ENCODE measurements around the gene RAB3IL1.
"Not testable (repeated sequence)": the region's sequence is repeated elsewhere in the genome, so short reads cannot be mapped to it uniquely, and the experiment has no call there.

The RAB3IL1 gene

GRCh38 chr11:61882267-61882666 lies 35.1 kb downstream of the RAB3IL1 start:
- H3K4me3 ChIP-seq (ENCODE audit: low read length in 2 of 2); H3K27ac ChIP-seq (replicated peaks; ENCODE audit: low read length); H2BK120ac ChIP-seq (ENCODE audit: low read depth, low read length); H3K36me3 ChIP-seq (replicated peaks in 1 of 2; ENCODE audit: control insufficient read depth in 2 of 2, insufficient read depth in 2 of 2, low read length in 2 of 2); H3K23ac ChIP-seq (ENCODE audit: low read depth, low read length, poor library complexity); H3K18ac ChIP-seq (ENCODE audit: low read length); H2BK5ac ChIP-seq (ENCODE audit: low read length); H2BK12ac ChIP-seq (ENCODE audit: low read length); H3K9me3 ChIP-seq (replicated peaks in 1 of 2; ENCODE audit: control insufficient read depth in 2 of 2, insufficient read depth in 1 of 2, low read depth in 1 of 2, low read length in 2 of 2); H4K8ac ChIP-seq (ENCODE audit: low read depth, low read length); DNase-seq (ENCODE audit: low spot score); H2BK15ac ChIP-seq (ENCODE audit: low read length); H4K91ac ChIP-seq (ENCODE audit: low read depth, low read length, poor library complexity); H3K4me2 ChIP-seq (ENCODE audit: insufficient read depth, low read length, poor library complexity, severe bottlenecking); H3K14ac ChIP-seq (ENCODE audit: low read length); H3K4me1 ChIP-seq (ENCODE audit: control insufficient read depth in 2 of 2, insufficient read depth in 1 of 2, low read depth in 1 of 2, low read length in 2 of 2); H3K79me1 ChIP-seq (ENCODE audit: low read depth, low read length); H3K4ac ChIP-seq (ENCODE audit: low read length); H3K27me3 ChIP-seq (ENCODE audit: control insufficient read depth in 3 of 3, insufficient read depth in 3 of 3, low read depth in 1 of 3, low read length in 3 of 3); H2AFZ ChIP-seq (ENCODE audit: low read length); H3K9ac ChIP-seq (ENCODE audit: low read depth, low read length, poor library complexity); H2AK5ac ChIP-seq (ENCODE audit: low read depth, low read length): not testable (repeated sequence)
- WGBS, 2 donors (ENCODE audit: extremely low coverage in 2 of 2, insufficient read length in 2 of 2, insufficient replicate concordance in 1 of 2): no CpG with 5 or more reads among the region's 3 CpGs

- Histone ChIP-seq H3K4me1 (ENCODE audit: control insufficient read depth in 2 of 2, insufficient read depth in 1 of 2, low read depth in 1 of 2, low read length in 2 of 2) (peaks cover 1 to 9% of the 10 kb centered on the region in 2 donors), H3K9me3 (replicated peaks in 1 of 2; ENCODE audit: control insufficient read depth in 2 of 2, insufficient read depth in 1 of 2, low read depth in 1 of 2, low read length in 2 of 2) (peaks cover 0 to under 1% of the 10 kb centered on the region in 2 donors), H2BK5ac (ENCODE audit: low read length) (no peak overlapping the region), H2BK12ac (ENCODE audit: low read length) (no peak overlapping the region), H2BK120ac (ENCODE audit: low read depth, low read length) (no peak overlapping the region), H3K4ac (ENCODE audit: low read length) (no peak overlapping the region), H3K14ac (ENCODE audit: low read length) (no peak overlapping the region), H4K91ac (ENCODE audit: low read depth, low read length, poor library complexity) (no peak overlapping the region), H3K27me3 (ENCODE audit: control insufficient read depth in 3 of 3, insufficient read depth in 3 of 3, low read depth in 1 of 3, low read length in 3 of 3) (no peaks in the 10 kb centered on the region), H3K4me2 (ENCODE audit: insufficient read depth, low read length, poor library complexity, severe bottlenecking) (no peak overlapping the region), H2BK15ac (ENCODE audit: low read length) (no peak overlapping the region), H2AK5ac (ENCODE audit: low read depth, low read length) (no peak overlapping the region), H3K27ac (replicated peaks; ENCODE audit: low read length) (no peak overlapping the region), H4K8ac (ENCODE audit: low read depth, low read length) (no peak overlapping the region), H3K23ac (ENCODE audit: low read depth, low read length, poor library complexity) (no peak overlapping the region), H3K9ac (ENCODE audit: low read depth, low read length, poor library complexity) (no peak overlapping the region), H3K79me1 (ENCODE audit: low read depth, low read length) (peaks cover 3% of the 10 kb centered on the region), H2AFZ (ENCODE audit: low read length) (peak overlapping the region; percentile 26), H3K4me3 (ENCODE audit: low read length in 2 of 2) (no peak overlapping the region), H3K36me3 (replicated peaks in 1 of 2; ENCODE audit: control insufficient read depth in 2 of 2, insufficient read depth in 2 of 2, low read length in 2 of 2) (no peaks in the 10 kb centered on the region), H3K18ac (ENCODE audit: low read length) (no peak overlapping the region)
- WGBS, 2 donors (ENCODE audit: extremely low coverage in 2 of 2, insufficient read length in 2 of 2, insufficient replicate concordance in 1 of 2): no CpG with 5 or more reads among the region's 3 CpGs
- DNase-seq (ENCODE audit: low spot score): no peak
Observed at GRCh38 chr11:61881397-61881796, 36.0 kb downstream of the RAB3IL1 start.

- Histone ChIP-seq H3K36me3 (replicated peaks in 1 of 2; ENCODE audit: control insufficient read depth in 2 of 2, insufficient read depth in 2 of 2, low read length in 2 of 2) (no peaks in the 10 kb centered on the region), H3K27me3 (ENCODE audit: control insufficient read depth in 3 of 3, insufficient read depth in 3 of 3, low read depth in 1 of 3, low read length in 3 of 3) (no peaks in the 10 kb centered on the region), H3K4me3 (ENCODE audit: low read length in 2 of 2) (no peak overlapping the region), H4K91ac (ENCODE audit: low read depth, low read length, poor library complexity) (no peak overlapping the region), H2AFZ (ENCODE audit: low read length) (no peak overlapping the region), H2AK5ac (ENCODE audit: low read depth, low read length) (no peak overlapping the region), H3K9me3 (replicated peaks in 1 of 2; ENCODE audit: control insufficient read depth in 2 of 2, insufficient read depth in 1 of 2, low read depth in 1 of 2, low read length in 2 of 2) (no peaks in the 10 kb centered on the region), H3K14ac (ENCODE audit: low read length) (no peak overlapping the region), H3K79me1 (ENCODE audit: low read depth, low read length) (peaks cover 6% of the 10 kb centered on the region), H2BK15ac (ENCODE audit: low read length) (no peak overlapping the region), H4K8ac (ENCODE audit: low read depth, low read length) (no peak overlapping the region), H3K4me1 (ENCODE audit: control insufficient read depth in 2 of 2, insufficient read depth in 1 of 2, low read depth in 1 of 2, low read length in 2 of 2) (peaks cover 1 to 9% of the 10 kb centered on the region in 2 donors), H3K4ac (ENCODE audit: low read length) (no peak overlapping the region), H2BK12ac (ENCODE audit: low read length) (no peak overlapping the region), H3K27ac (replicated peaks; ENCODE audit: low read length) (no peak overlapping the region), H3K23ac (ENCODE audit: low read depth, low read length, poor library complexity) (no peak overlapping the region), H2BK120ac (ENCODE audit: low read depth, low read length) (no peak overlapping the region), H3K9ac (ENCODE audit: low read depth, low read length, poor library complexity) (no peak overlapping the region), H3K4me2 (ENCODE audit: insufficient read depth, low read length, poor library complexity, severe bottlenecking) (no peak overlapping the region), H3K18ac (ENCODE audit: low read length) (no peak overlapping the region), H2BK5ac (ENCODE audit: low read length) (no peak overlapping the region)
- no CpG with 5 or more reads among the region's 6 CpGs for WGBS, 2 donors (ENCODE audit: extremely low coverage in 2 of 2, insufficient read length in 2 of 2, insufficient replicate concordance in 1 of 2)
- DNase-seq (ENCODE audit: low spot score): no peak
Observed at GRCh38 chr11:61880454-61880853, 36.9 kb downstream of the RAB3IL1 start.

GRCh38 chr11:61880031-61880430 lies 37.3 kb downstream of the RAB3IL1 start:
- H3K27ac ChIP-seq (replicated peaks; ENCODE audit: low read length): no peak overlapping the region
- no peaks in the 10 kb centered on the region for H3K9me3 ChIP-seq (replicated peaks in 1 of 2; ENCODE audit: control insufficient read depth in 2 of 2, insufficient read depth in 1 of 2, low read depth in 1 of 2, low read length in 2 of 2)
- no peak overlapping the region for H2BK5ac ChIP-seq (ENCODE audit: low read length)
- H2AK5ac ChIP-seq (ENCODE audit: low read depth, low read length): no peak overlapping the region
- no peak overlapping the region for H3K4me2 ChIP-seq (ENCODE audit: insufficient read depth, low read length, poor library complexity, severe bottlenecking)
- no peak overlapping the region for H3K9ac ChIP-seq (ENCODE audit: low read depth, low read length, poor library complexity)
- peaks cover 6% of the 10 kb centered on the region for H3K79me1 ChIP-seq (ENCODE audit: low read depth, low read length)
- no peak overlapping the region for H3K23ac ChIP-seq (ENCODE audit: low read depth, low read length, poor library complexity)
- peak overlapping the region; percentile 79 for H3K18ac ChIP-seq (ENCODE audit: low read length)
- no peak overlapping the region for H3K4ac ChIP-seq (ENCODE audit: low read length)
- H3K4me3 ChIP-seq (ENCODE audit: low read length in 2 of 2): no peak overlapping the region
- no peak overlapping the region for H2AFZ ChIP-seq (ENCODE audit: low read length)
- peaks cover 1 to 9% of the 10 kb centered on the region in 2 donors for H3K4me1 ChIP-seq (ENCODE audit: control insufficient read depth in 2 of 2, insufficient read depth in 1 of 2, low read depth in 1 of 2, low read length in 2 of 2)
- no peak overlapping the region for H4K91ac ChIP-seq (ENCODE audit: low read depth, low read length, poor library complexity)
- DNase-seq (ENCODE audit: low spot score): no peak
- H3K27me3 ChIP-seq (ENCODE audit: control insufficient read depth in 3 of 3, insufficient read depth in 3 of 3, low read depth in 1 of 3, low read length in 3 of 3): no peaks in the 10 kb centered on the region
- no peak overlapping the region for H2BK15ac ChIP-seq (ENCODE audit: low read length)
- no CpG with 5 or more reads among the region's 11 CpGs for WGBS, 2 donors (ENCODE audit: extremely low coverage in 2 of 2, insufficient read length in 2 of 2, insufficient replicate concordance in 1 of 2)
- H2BK12ac ChIP-seq (ENCODE audit: low read length): no peak overlapping the region
- no peak overlapping the region for H2BK120ac ChIP-seq (ENCODE audit: low read depth, low read length)
- no peaks in the 10 kb centered on the region for H3K36me3 ChIP-seq (replicated peaks in 1 of 2; ENCODE audit: control insufficient read depth in 2 of 2, insufficient read depth in 2 of 2, low read length in 2 of 2)
- no peak overlapping the region for H4K8ac ChIP-seq (ENCODE audit: low read depth, low read length)
- H3K14ac ChIP-seq (ENCODE audit: low read length): no peak overlapping the region
